ENCODE results near the gene PREX1. TPM values are rescaled to one million over a fixed set of nuclear protein-coding genes. Genes with fewer than 3 reads are reported as not detected.

The PREX1 gene
- polyA plus RNA-seq, 1 donor (not counting 4 experiments of a cell fraction or from before 2014, with no cell fraction given): 0.22 TPM

- H3K79me2 ChIP-seq (ENCODE audit: control insufficient read depth, insufficient read depth, low read length): no peaks in the 10 kb centered on the region
- H3K4me1 ChIP-seq (ENCODE audit: control insufficient read depth, extremely low read depth, insufficient read depth, low read length): no peaks in the 10 kb centered on the region
- no peak overlapping the region for H2AFZ ChIP-seq (ENCODE audit: control insufficient read depth, low read length)
- no peaks in the 10 kb centered on the region for H3K9me1 ChIP-seq (ENCODE audit: control insufficient read depth, extremely low read depth, insufficient read depth, low read length)
- no peak overlapping the region for H3K9ac ChIP-seq (ENCODE audit: control insufficient read depth, extremely low read depth, insufficient read depth, low read length)
- H4K20me1 ChIP-seq (ENCODE audit: control insufficient read depth, extremely low read depth, insufficient read depth, low read length): no peaks in the 10 kb centered on the region
- no peak overlapping the region for H3K27ac ChIP-seq (ENCODE audit: control insufficient read depth, insufficient read depth, low read length)
- H3K27me3 ChIP-seq (ENCODE audit: control insufficient read depth, extremely low read depth, insufficient read depth, low read length): peaks cover 5% of the 10 kb centered on the region
- no peak overlapping the region for H3K4me3 ChIP-seq (ENCODE audit: control insufficient read depth in 2 of 3, extremely low read depth in 1 of 3, insufficient read depth in 2 of 3, low read depth in 1 of 3, low read length in 3 of 3)
- FAIRE-seq (no peak), DNase-seq (ENCODE audit: low read depth, low spot score) (no peak)
- H3K36me3 ChIP-seq (ENCODE audit: control insufficient read depth in 2 of 2, extremely low read depth in 1 of 2, insufficient read depth in 2 of 2, low read length in 2 of 2): no peaks in the 10 kb centered on the region
- dilution Hi-C loops (cut with MboI; ENCODE audit: extremely low pct_ligation_motif_present, low sequenced_read_pairs): no loop called here
- no peak overlapping the region for H3K4me2 ChIP-seq (ENCODE audit: control insufficient read depth, extremely low read depth, insufficient read depth, low read depth, low read length)
- TF ChIP-seq CTCF (optimal IDR thresholded peaks at IDR 0.05 in 1 of 3, IDR thresholded peaks at IDR 0.05 in 1 of 3, conservative IDR thresholded peaks at IDR 0.05 in 1 of 3; ENCODE audit: extremely low read depth in 1 of 3, insufficient read depth in 2 of 3, low read length in 3 of 3) (no peak), EZH2 (IDR thresholded peaks at IDR 0.05; ENCODE audit: low read length) (no peak)
- no peaks in the 10 kb centered on the region for H3K9me3 ChIP-seq (ENCODE audit: control insufficient read depth, low read depth, low read length)
These were observed 83.3 kb downstream of the PREX1 start for GRCh38 chr20:48744515-48744914.

DNA sequence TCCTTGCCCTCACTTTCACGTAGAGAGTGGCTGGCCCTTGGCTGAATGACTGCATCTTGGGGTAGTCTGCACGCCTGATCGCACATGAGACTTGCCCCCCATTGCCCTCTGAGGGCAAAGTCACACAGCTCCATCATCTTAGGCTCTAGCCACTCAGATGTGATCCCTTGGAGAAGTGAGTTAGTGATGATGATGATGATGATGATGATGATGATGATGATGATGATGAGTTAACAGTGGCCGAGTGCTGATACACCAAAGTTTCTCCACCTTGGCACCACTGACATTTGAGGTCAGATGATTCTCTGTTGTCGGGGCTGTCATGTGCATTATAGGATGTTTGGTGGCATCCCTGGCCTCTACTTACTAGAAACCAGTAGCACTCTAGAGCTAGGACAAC lies 84.0 kb downstream of the PREX1 start:
- Histone ChIP-seq H3K9me1 (ENCODE audit: control insufficient read depth, extremely low read depth, insufficient read depth, low read length) (no peaks in the 10 kb centered on the region), H3K9me3 (ENCODE audit: control insufficient read depth, low read depth, low read length) (no peaks in the 10 kb centered on the region), H3K4me1 (ENCODE audit: control insufficient read depth, extremely low read depth, insufficient read depth, low read length) (no peaks in the 10 kb centered on the region), H2AFZ (ENCODE audit: control insufficient read depth, low read length) (no peak overlapping the region), H3K4me2 (ENCODE audit: control insufficient read depth, extremely low read depth, insufficient read depth, low read depth, low read length) (no peak overlapping the region), H3K36me3 (ENCODE audit: control insufficient read depth in 2 of 2, extremely low read depth in 1 of 2, insufficient read depth in 2 of 2, low read length in 2 of 2) (no peaks in the 10 kb centered on the region), H4K20me1 (ENCODE audit: control insufficient read depth, extremely low read depth, insufficient read depth, low read length) (no peaks in the 10 kb centered on the region), H3K4me3 (ENCODE audit: control insufficient read depth in 2 of 3, extremely low read depth in 1 of 3, insufficient read depth in 2 of 3, low read depth in 1 of 3, low read length in 3 of 3) (no peak overlapping the region), H3K9ac (ENCODE audit: control insufficient read depth, extremely low read depth, insufficient read depth, low read length) (no peak overlapping the region), H3K27me3 (ENCODE audit: control insufficient read depth, extremely low read depth, insufficient read depth, low read length) (peaks cover 5% of the 10 kb centered on the region), H3K27ac (ENCODE audit: control insufficient read depth, insufficient read depth, low read length) (no peak overlapping the region), H3K79me2 (ENCODE audit: control insufficient read depth, insufficient read depth, low read length) (no peaks in the 10 kb centered on the region)
- dilution Hi-C loops (cut with MboI; ENCODE audit: extremely low pct_ligation_motif_present, low sequenced_read_pairs): no loop called here
- no peak for TF ChIP-seq EZH2 (IDR thresholded peaks at IDR 0.05; ENCODE audit: low read length)
- TF ChIP-seq CTCF (optimal IDR thresholded peaks at IDR 0.05 in 1 of 3, IDR thresholded peaks at IDR 0.05 in 1 of 3, conservative IDR thresholded peaks at IDR 0.05 in 1 of 3; ENCODE audit: extremely low read depth in 1 of 3, insufficient read depth in 2 of 3, low read length in 3 of 3): no peak
- no peak for DNase-seq (ENCODE audit: low read depth, low spot score)
- FAIRE-seq: no peak
